Keratinocyte (primary cell): ENCODE results near the gene TP53RK. TPM values are rescaled to one million over a fixed set of nuclear protein-coding genes. Genes with fewer than 3 reads are reported as not detected.

Experiments used
- DNase-seq: peaks from one replicate; pipeline ENCODE4 v3.0.0-alpha.2; 2011; ENCODE audit warnings: low read depth, missing footprints, low spot score
- FAIRE-seq: peaks from 2 replicates; lab custom pipeline; 2011; peaks lifted over from hg19 to GRCh38; lab: Jason Lieb, UNC
- H2AFZ ChIP-seq: 2 replicates; pipeline ENCODE4 v1.6.0; 2012; ENCODE audit warnings: low read length, control low read depth, inconsistent platforms; ENCODE audit not compliant: control insufficient read depth
- H3K27ac ChIP-seq: 2 replicates; pipeline ENCODE4 v1.5.1; 2011; ENCODE audit warnings: low read length; ENCODE audit not compliant: control insufficient read depth, insufficient read depth
- H3K27me3 ChIP-seq: 3 replicates; pipeline ENCODE4 v1.6.0; 2011; ENCODE audit warnings: low read length; ENCODE audit not compliant: control insufficient read depth, insufficient read depth; ENCODE audit errors: extremely low read depth
- H3K36me3 ChIP-seq, 2 experiments: 2 replicates in 1 of 2; 3 replicates in 1 of 2; pipeline ENCODE4 v1.5.1; 2011; ENCODE audit warnings: low read length in 2 of 2, mild to moderate bottlenecking in 1 of 2; ENCODE audit not compliant: control insufficient read depth in 2 of 2, insufficient read depth in 2 of 2; ENCODE audit errors: extremely low read depth in 1 of 2
- H3K4me1 ChIP-seq: 3 replicates; pipeline ENCODE4 v1.5.1; 2011; ENCODE audit warnings: low read length; ENCODE audit not compliant: control insufficient read depth, insufficient read depth; ENCODE audit errors: extremely low read depth
- H3K4me2 ChIP-seq: 3 replicates; pipeline ENCODE4 v1.6.0; 2011; ENCODE audit warnings: low read depth, low read length; ENCODE audit not compliant: control insufficient read depth, insufficient read depth; ENCODE audit errors: extremely low read depth
- H3K4me3 ChIP-seq, 3 experiments: fragments of 200-600 bp in 1 of 3; sonication (generic) in 1 of 3; 2 replicates in 2 of 3; 3 replicates in 1 of 3; pipeline ENCODE4 v1.5.1; 2011 to 2016; ENCODE audit warnings: low read length in 3 of 3, mild to moderate bottlenecking in 3 of 3, control low read depth in 2 of 3, inconsistent platforms in 1 of 3, low read depth in 1 of 3, mixed read lengths in 1 of 3, mixed run types in 1 of 3, moderate library complexity in 1 of 3; ENCODE audit not compliant: control insufficient read depth in 2 of 3, insufficient read depth in 2 of 3; ENCODE audit errors: extremely low read depth in 1 of 3
- H3K79me2 ChIP-seq: 2 replicates; pipeline ENCODE4 v1.6.0; 2012; ENCODE audit warnings: low read length; ENCODE audit not compliant: control insufficient read depth, insufficient read depth
- H3K9ac ChIP-seq: 3 replicates; pipeline ENCODE4 v1.6.0; 2011; ENCODE audit warnings: low read length; ENCODE audit not compliant: control insufficient read depth, insufficient read depth; ENCODE audit errors: extremely low read depth
- H3K9me1 ChIP-seq: 3 replicates; pipeline ENCODE4 v1.6.0; 2011; ENCODE audit warnings: low read length; ENCODE audit not compliant: control insufficient read depth, insufficient read depth; ENCODE audit errors: extremely low read depth
- H3K9me3 ChIP-seq: 2 replicates; pipeline ENCODE4 v1.5.1; 2012; ENCODE audit warnings: low read depth, low read length; ENCODE audit not compliant: control insufficient read depth
- H4K20me1 ChIP-seq: 3 replicates; pipeline ENCODE4 v1.6.0; 2011; ENCODE audit warnings: low read length; ENCODE audit not compliant: control insufficient read depth, insufficient read depth; ENCODE audit errors: extremely low read depth
- EZH2 ChIP-seq: IDR thresholded peaks from one replicate; pipeline ENCODE4 v1.6.1; 2012; ENCODE audit warnings: inconsistent platforms, mild to moderate bottlenecking, low read length, moderate library complexity
- dilution Hi-C: fragments of 300-500 bp; cut with MboI; formaldehyde crosslinking; loops from one replicate; pipeline ENCODE4 v1.7.0; 2020; ENCODE audit warnings: low sequenced_read_pairs; ENCODE audit not compliant: extremely low pct_ligation_motif_present
- polyA plus RNA-seq, 5 experiments: library from polyadenylated mRNA; depleted of rRNA in 3 of 5; stranded (reverse) in 3 of 5; stranded (forward) in 1 of 5; unstranded in 1 of 5; fragments of >200 nt; gene quantifications; 1 replicate in 1 of 5; 2 replicates in 3 of 5; 3 replicates in 1 of 5; pipeline versions ENCODE4 v1.2.1 to v1.2.3, GENCODE V29; 2011 to 2012; ENCODE audit warnings: missing spikeins in 2 of 5, low read depth in 1 of 5, low replicate concordance in 1 of 5
- TF ChIP-seq, protein P1 (sequence below), 3 experiments: IDR thresholded peaks in 1 of 3; conservative IDR thresholded peaks in 1 of 3; optimal IDR thresholded peaks in 1 of 3; 2 replicates in 2 of 3; 3 replicates in 1 of 3; pipeline versions ENCODE3 to v1.5.1; 2011; ENCODE audit warnings: low read length in 3 of 3, mild to moderate bottlenecking in 3 of 3, moderate library complexity in 2 of 3, control low read depth in 1 of 3, inconsistent platforms in 1 of 3; ENCODE audit not compliant: insufficient read depth in 2 of 3; ENCODE audit errors: extremely low read depth in 1 of 3

Gene TP53RK
- polyA plus RNA-seq, 1 donor (not counting 4 experiments of a cell fraction or from before 2014, with no cell fraction given), result 15.9 TPM

DNA sequence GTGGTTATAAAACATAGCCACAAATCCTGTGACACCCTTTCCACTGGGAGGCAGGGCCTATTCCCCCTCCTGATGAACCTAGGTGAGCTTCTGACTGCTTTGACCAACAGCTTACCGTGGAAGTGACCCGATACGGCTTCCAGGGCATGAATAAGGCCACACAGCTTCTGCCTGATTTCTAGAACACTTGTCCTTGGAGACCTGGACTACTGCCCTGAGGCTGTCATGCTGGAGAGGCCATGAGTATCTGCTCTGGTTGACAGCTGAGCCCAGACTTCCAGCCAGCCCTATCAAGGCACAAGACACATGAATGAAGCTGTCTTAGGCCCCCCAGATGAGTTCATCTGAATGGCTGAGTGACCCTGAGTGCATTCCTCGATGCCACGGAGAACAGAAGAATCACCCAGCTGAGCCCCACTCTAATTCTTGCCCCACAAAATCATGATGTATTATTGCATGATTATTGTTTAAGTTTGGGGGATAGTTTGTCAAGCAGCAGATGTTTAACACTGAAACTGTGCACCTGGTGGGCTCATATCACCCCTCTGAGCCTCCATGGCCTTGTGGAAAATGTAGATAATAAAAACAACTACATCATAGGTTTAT, 16.6 kb downstream of the TP53RK start:
- Histone ChIP-seq H3K4me1 (no peaks in the 10 kb centered on the region), H3K27me3 (no peaks in the 10 kb centered on the region), H3K79me2 (no peaks in the 10 kb centered on the region), H2AFZ (no peak overlapping the region), H3K27ac (no peak overlapping the region), H3K36me3 (peaks cover 0 to 2% of the 10 kb centered on the region in 2 experiments), H4K20me1 (no peaks in the 10 kb centered on the region), H3K4me2 (no peak overlapping the region), H3K9ac (no peak overlapping the region), H3K4me3 (no peak overlapping the region), H3K9me1 (no peaks in the 10 kb centered on the region), H3K9me3 (no peaks in the 10 kb centered on the region)
- DNase-seq (no peak), FAIRE-seq (no peak)
- dilution Hi-C loops, result no loop called here
- no peak for TF ChIP-seq EZH2
- TF ChIP-seq, protein P1, sequence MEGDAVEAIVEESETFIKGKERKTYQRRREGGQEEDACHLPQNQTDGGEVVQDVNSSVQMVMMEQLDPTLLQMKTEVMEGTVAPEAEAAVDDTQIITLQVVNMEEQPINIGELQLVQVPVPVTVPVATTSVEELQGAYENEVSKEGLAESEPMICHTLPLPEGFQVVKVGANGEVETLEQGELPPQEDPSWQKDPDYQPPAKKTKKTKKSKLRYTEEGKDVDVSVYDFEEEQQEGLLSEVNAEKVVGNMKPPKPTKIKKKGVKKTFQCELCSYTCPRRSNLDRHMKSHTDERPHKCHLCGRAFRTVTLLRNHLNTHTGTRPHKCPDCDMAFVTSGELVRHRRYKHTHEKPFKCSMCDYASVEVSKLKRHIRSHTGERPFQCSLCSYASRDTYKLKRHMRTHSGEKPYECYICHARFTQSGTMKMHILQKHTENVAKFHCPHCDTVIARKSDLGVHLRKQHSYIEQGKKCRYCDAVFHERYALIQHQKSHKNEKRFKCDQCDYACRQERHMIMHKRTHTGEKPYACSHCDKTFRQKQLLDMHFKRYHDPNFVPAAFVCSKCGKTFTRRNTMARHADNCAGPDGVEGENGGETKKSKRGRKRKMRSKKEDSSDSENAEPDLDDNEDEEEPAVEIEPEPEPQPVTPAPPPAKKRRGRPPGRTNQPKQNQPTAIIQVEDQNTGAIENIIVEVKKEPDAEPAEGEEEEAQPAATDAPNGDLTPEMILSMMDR (optimal IDR thresholded peaks at IDR 0.05 in 1 of 3, IDR thresholded peaks at IDR 0.05 in 1 of 3, conservative IDR thresholded peaks at IDR 0.05 in 1 of 3; ENCODE audit: extremely low read depth in 1 of 3, insufficient read depth in 2 of 3, low read length in 3 of 3), result no peak

DNA sequence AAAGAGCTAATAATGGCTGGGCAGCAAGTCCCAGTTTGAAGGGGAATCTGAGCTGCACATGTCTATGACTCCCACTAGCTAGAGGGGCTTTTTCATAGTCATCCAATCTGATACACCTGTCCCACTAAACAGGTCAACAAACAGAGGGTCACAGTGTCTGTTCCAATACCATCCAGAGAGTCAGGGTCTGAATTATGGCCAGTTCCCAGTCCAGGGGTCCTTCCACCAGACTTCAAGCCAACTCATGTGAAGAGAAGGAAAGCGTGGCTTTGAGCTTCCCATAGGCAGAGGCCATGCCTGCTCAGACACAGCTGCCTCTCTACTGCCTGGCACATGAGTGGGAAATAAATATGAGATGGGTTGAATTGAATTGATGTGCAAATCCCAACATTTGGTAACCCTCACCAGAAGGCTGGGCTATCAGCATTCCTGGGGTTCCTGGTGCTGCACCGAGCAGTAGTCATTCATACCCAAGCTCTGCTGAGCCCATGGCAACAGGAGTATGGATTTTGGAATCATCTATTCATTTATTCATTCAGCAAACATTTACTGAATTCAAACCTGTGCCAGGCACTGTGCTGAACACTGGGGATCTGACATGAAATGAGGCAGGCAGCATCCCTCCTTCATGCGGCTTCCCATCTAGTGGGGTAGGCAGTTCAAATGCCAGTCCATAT, 17.2 kb downstream of the TP53RK start:
- Histone ChIP-seq H3K9ac (no peak overlapping the region), H3K9me3 (no peaks in the 10 kb centered on the region), H3K27ac (no peak overlapping the region), H3K9me1 (no peaks in the 10 kb centered on the region), H3K4me3 (no peak overlapping the region), H2AFZ (no peak overlapping the region), H3K27me3 (no peaks in the 10 kb centered on the region), H3K4me2 (no peak overlapping the region), H3K4me1 (peaks cover 1% of the 10 kb centered on the region), H4K20me1 (no peaks in the 10 kb centered on the region), H3K79me2 (no peaks in the 10 kb centered on the region), H3K36me3 (peaks cover under 1 to 2% of the 10 kb centered on the region in 2 experiments)
- no peak for DNase-seq
- dilution Hi-C loops, result no loop called here
- no peak for TF ChIP-seq EZH2
- TF ChIP-seq, protein P1 (optimal IDR thresholded peaks at IDR 0.05 in 1 of 3, IDR thresholded peaks at IDR 0.05 in 1 of 3, conservative IDR thresholded peaks at IDR 0.05 in 1 of 3; ENCODE audit: extremely low read depth in 1 of 3, insufficient read depth in 2 of 3, low read length in 3 of 3), result no peak
- no peak for FAIRE-seq
